GM20431 (cell line): Measurements from ENCODE around the gene GRHL1.

ENCODE experiments used
- in situ Hi-C: fragments of 300-500 bp; cut with MseI, MboI; formaldehyde crosslinking; loops from one replicate; pipeline ENCODE4 v1.15.0; 2020; ENCODE audit warnings: low sequenced_read_pairs; ENCODE audit not compliant: unreplicated experiment

GRHL1 gene

GRCh38 chr2:9991829-9992273 lies 40.4 kb downstream of the GRHL1 start:
- in situ Hi-C loops: no loop called here

- in situ Hi-C loops: no loop called here
These were observed 41.1 kb downstream of the GRHL1 start for GRCh38 chr2:9992427-9993187.

- in situ Hi-C loops: no loop called here
These were observed 42.1 kb downstream of the GRHL1 start for GRCh38 chr2:9993488-9994165.

- in situ Hi-C loops: no loop called here
These were observed 43.0 kb downstream of the GRHL1 start for GRCh38 chr2:9994462-9994861.

GRCh38 chr2:9995059-9995458 lies 43.6 kb downstream of the GRHL1 start:
- in situ Hi-C loops: no loop called here

- in situ Hi-C loops: no loop called here
These were observed 44.8 kb downstream of the GRHL1 start for GRCh38 chr2:9996321-9996720.

- in situ Hi-C loops: no loop called here
These were observed 46.4 kb downstream of the GRHL1 start for GRCh38 chr2:9997936-9998335.

GRCh38 chr2:9998916-9999654 lies 47.6 kb downstream of the GRHL1 start:
- in situ Hi-C loops: no loop called here

GRCh38 chr2:9999693-10000092 lies 48.2 kb downstream of the GRHL1 start:
- in situ Hi-C loops: no loop called here

- in situ Hi-C loops: no loop called here
These were observed 49.0 kb downstream of the GRHL1 start for GRCh38 chr2:10000541-10000940.

GRCh38 chr2:10001586-10001985 lies 50.1 kb downstream of the GRHL1 start:
- in situ Hi-C loops: no loop called here

GRCh38 chr2:10002109-10002508 lies 50.6 kb downstream of the GRHL1 start:
- in situ Hi-C loops: no loop called here

- in situ Hi-C loops: no loop called here
These were observed 51.2 kb downstream of the GRHL1 start for GRCh38 chr2:10002681-10003080.

- in situ Hi-C loops: no loop called here
These were observed 52.0 kb downstream of the GRHL1 start for GRCh38 chr2:10003206-10004125.

- in situ Hi-C loops: no loop called here
These were observed 52.9 kb downstream of the GRHL1 start for GRCh38 chr2:10004401-10004800.

GRCh38 chr2:10004836-10005235 lies 53.3 kb downstream of the GRHL1 start:
- in situ Hi-C loops: no loop called here

- in situ Hi-C loops: no loop called here
These were observed 54.2 kb downstream of the GRHL1 start for GRCh38 chr2:10005461-10006235.

- in situ Hi-C loops: no loop called here
These were observed 55.0 kb downstream of the GRHL1 start for GRCh38 chr2:10006236-10007161.
